DOHH2 (cell line): ENCODE data around the gene SNX24.

Experiments
- EZH2phosphoT487 ChIP-seq: fragments of 200-600 bp; sonication (generic); IDR thresholded peaks from 2 replicates; pipeline ENCODE4 v1.6.1; 2017; ENCODE audit warnings: borderline replicate concordance, mild to moderate bottlenecking, antibody characterized with exemption, low read length, moderate library complexity, mixed read lengths
- TF ChIP-seq, protein P1 (sequence below): fragments of 200-600 bp; sonication (generic); IDR thresholded peaks from one replicate; pipeline ENCODE4 v1.5.1; 2014; ENCODE audit warnings: antibody characterized with exemption, mild to moderate bottlenecking, low read depth, low read length; ENCODE audit not compliant: poor library complexity, severe bottlenecking

DNA sequence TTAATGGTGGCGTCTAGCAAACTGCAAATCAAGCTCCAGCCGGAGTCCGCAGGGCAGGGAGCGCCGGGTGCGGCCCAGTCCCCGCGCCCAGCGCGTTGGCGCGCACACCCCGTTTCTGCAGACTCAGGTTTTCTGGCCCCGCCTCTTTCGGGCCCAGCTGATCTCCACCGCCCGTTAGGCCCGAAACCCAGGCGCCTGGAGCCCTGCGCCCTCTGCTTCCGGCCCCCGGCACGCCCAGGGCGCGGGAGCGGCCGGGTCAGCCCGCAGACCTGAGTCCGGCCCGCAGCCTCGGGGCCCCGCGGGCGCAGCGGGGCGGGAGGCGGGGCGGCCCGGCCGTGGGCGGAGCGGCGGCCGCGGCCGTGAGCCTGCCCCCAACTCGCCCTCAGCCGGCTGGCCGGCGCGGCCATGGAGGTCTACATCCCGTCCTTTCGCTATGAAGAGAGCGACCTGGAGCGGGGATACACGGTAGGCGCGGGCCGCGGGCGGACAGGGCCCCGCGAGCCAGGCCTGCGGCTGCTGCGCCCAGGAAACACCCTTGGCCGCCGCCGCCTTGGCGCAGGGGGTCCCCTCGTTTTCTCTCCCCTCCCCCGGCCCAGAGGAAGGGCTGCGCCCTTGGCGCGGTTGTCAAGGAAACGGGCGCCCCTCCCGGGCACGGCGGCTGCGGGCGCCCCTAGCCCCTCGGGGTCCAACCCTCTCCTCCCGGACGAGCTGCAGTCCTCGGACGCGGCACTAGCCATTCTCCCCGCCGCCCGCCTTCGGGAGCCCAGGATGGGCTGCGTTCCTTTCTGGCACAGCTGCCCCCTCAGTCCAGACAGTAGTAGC lies at the start of gene SNX24:
- TF ChIP-seq, protein P1, sequence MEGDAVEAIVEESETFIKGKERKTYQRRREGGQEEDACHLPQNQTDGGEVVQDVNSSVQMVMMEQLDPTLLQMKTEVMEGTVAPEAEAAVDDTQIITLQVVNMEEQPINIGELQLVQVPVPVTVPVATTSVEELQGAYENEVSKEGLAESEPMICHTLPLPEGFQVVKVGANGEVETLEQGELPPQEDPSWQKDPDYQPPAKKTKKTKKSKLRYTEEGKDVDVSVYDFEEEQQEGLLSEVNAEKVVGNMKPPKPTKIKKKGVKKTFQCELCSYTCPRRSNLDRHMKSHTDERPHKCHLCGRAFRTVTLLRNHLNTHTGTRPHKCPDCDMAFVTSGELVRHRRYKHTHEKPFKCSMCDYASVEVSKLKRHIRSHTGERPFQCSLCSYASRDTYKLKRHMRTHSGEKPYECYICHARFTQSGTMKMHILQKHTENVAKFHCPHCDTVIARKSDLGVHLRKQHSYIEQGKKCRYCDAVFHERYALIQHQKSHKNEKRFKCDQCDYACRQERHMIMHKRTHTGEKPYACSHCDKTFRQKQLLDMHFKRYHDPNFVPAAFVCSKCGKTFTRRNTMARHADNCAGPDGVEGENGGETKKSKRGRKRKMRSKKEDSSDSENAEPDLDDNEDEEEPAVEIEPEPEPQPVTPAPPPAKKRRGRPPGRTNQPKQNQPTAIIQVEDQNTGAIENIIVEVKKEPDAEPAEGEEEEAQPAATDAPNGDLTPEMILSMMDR, result no peak
- no peak for TF ChIP-seq EZH2phosphoT487
